Activated CD8-positive, alpha-beta memory T cell treated with anti-CD3 and anti-CD28 coated beads, Interleukin-2, amount 50 U/mL, for 24 hours (primary cell): ENCODE measurements around the gene SAT1.

Experiments
- DNase-seq: peaks from one replicate; pipeline ENCODE4 v3.0.0-alpha.2; 2020; ENCODE audit errors: extremely low read depth

The SAT1 gene

GRCh38 chrX:23776363-23776762, 6.6 kb upstream of the SAT1 start:
- DNase-seq, result no peak

GRCh38 chrX:23779025-23779424, 3.9 kb upstream of the SAT1 start:
- DNase-seq, result no peak

GRCh38 chrX:23782455-23782854, 518 bp upstream of the SAT1 start:
- no peak for DNase-seq

GRCh38 chrX:23783589-23784469, 856 bp downstream of the SAT1 start:
- DNase-seq, result no peak

GRCh38 chrX:23784470-23785331, 1.7 kb downstream of the SAT1 start:
- DNase-seq, result no peak

GRCh38 chrX:23785580-23785979, 2.6 kb downstream of the SAT1 start:
- no peak for DNase-seq

GRCh38 chrX:23786268-23786815, 3.4 kb downstream of the SAT1 start:
- DNase-seq, result no peak

- DNase-seq, result no peak
Observed at GRCh38 chrX:23787745-23788118, 4.8 kb downstream of the SAT1 start.

GRCh38 chrX:23788521-23788920, 5.5 kb downstream of the SAT1 start:
- no peak for DNase-seq

GRCh38 chrX:23788946-23789345, 6.0 kb downstream of the SAT1 start:
- DNase-seq, result no peak

- no peak for DNase-seq
Observed at GRCh38 chrX:23789386-23790154, 6.6 kb downstream of the SAT1 start.

GRCh38 chrX:23790155-23790497, 7.2 kb downstream of the SAT1 start:
- no peak for DNase-seq

GRCh38 chrX:23792861-23793553, 10.0 kb downstream of the SAT1 start:
- no peak for DNase-seq

GRCh38 chrX:23795221-23795620, 12.2 kb downstream of the SAT1 start:
- DNase-seq, result no peak

GRCh38 chrX:23797371-23798128, 14.6 kb downstream of the SAT1 start:
- DNase-seq, result no peak

GRCh38 chrX:23799469-23800065, 16.6 kb downstream of the SAT1 start:
- DNase-seq, result no peak

- no peak for DNase-seq
Observed at GRCh38 chrX:23802431-23802830, 19.5 kb downstream of the SAT1 start.

GRCh38 chrX:23803931-23804381, 21.0 kb downstream of the SAT1 start:
- no peak for DNase-seq

GRCh38 chrX:23804578-23804977, 21.6 kb downstream of the SAT1 start:
- DNase-seq, result no peak

- DNase-seq, result no peak
Observed at GRCh38 chrX:23805389-23805788, 22.4 kb downstream of the SAT1 start.
